K562 (cell line): ENCODE measurements around the gene SDS. TPM values are rescaled to one million over a fixed set of nuclear protein-coding genes. Genes with fewer than 3 reads are reported as not detected.

ENCODE experiments used
- ATAC-seq: fragments of 200-7000 bp; cut with Tn5 transposase; 3 replicates; pipeline ENCODE4 v1.9.1; 2020; ENCODE audit warnings: moderate library complexity
- BruUV-seq: library from RNA; stranded (reverse); fragments of 400-500 nt; replicated peaks from 2 replicates; lab custom pipeline; 2021; lab: Mats Ljungman, UMichigan
- CTCF ChIA-PET: fragments of 300-600 bp; formaldehyde crosslinking; extraction: SDS; loops from one replicate; lab custom pipeline; 2021; ENCODE audit warnings: low intra/inter-chr PET ratio; lab: Yijun Ruan, JAX
- POLR2A ChIA-PET: fragments of 300-600, 350-650 bp; sonication (Branson Sonifier 250); formaldehyde crosslinking; extraction: SDS; loops from one replicate; lab custom pipeline; 2021; ENCODE audit warnings: antibody characterized with exemption, inconsistent platforms; lab: Yijun Ruan, JAX
- DNase-seq, 4 experiments: peaks; one replicate each; pipeline versions ENCODE4 v3.0.0 to v3.0.0-alpha.2; 2011 to 2018; ENCODE audit warnings: low spot score in 3 of 4, mixed read lengths in 3 of 4; ENCODE audit errors: extremely low read depth in 1 of 4
- FAIRE-seq: peaks from 2 replicates; lab custom pipeline; 2011; peaks lifted over from hg19 to GRCh38; lab: Jason Lieb, UNC
- H2AFZ ChIP-seq: 2 replicates; pipeline ENCODE4 v1.6.0; 2011; ENCODE audit warnings: low read depth, low read length, control low read depth, inconsistent platforms
- H3K27ac ChIP-seq: fragments of 200-600 bp; 3 replicates; pipeline ENCODE4 v1.8.0; 2011; ENCODE audit warnings: low read depth, mild to moderate bottlenecking, control low read depth, inconsistent platforms, low read length, moderate library complexity, mixed read lengths; ENCODE audit errors: extremely low read depth
- H3K27me3 ChIP-seq, 2 experiments: fragments of 300-600 bp in 1 of 2; 2 replicates in 1 of 2; 3 replicates in 1 of 2; pipeline versions ENCODE4 v1.6.0 to v1.8.0; 2011; ENCODE audit warnings: inconsistent platforms in 2 of 2, low read length in 2 of 2, mild to moderate bottlenecking in 1 of 2, mixed read lengths in 1 of 2, moderate library complexity in 1 of 2; ENCODE audit not compliant: control insufficient read depth in 2 of 2, insufficient read depth in 2 of 2
- H3K36me3 ChIP-seq: fragments of 300-600 bp; 3 replicates; pipeline ENCODE4 v1.8.0; 2011; ENCODE audit warnings: mild to moderate bottlenecking, low read length, inconsistent platforms; ENCODE audit not compliant: control insufficient read depth, insufficient read depth
- H3K4me1 ChIP-seq, 2 experiments: fragments of 200-600 bp in 1 of 2; replicated peaks in 1 of 2; 2 replicates in 1 of 2; 3 replicates in 1 of 2; pipeline versions ENCODE4 v1.5.1 to v1.8.0; 2011; ENCODE audit warnings: inconsistent platforms in 2 of 2, low read length in 2 of 2, mild to moderate bottlenecking in 1 of 2, mixed read lengths in 1 of 2, moderate library complexity in 1 of 2; ENCODE audit not compliant: control insufficient read depth in 2 of 2, insufficient read depth in 2 of 2
- H3K4me2 ChIP-seq: 2 replicates; pipeline ENCODE4 v1.6.1; 2011; ENCODE audit warnings: low read length, control low read depth, inconsistent platforms, mixed read lengths; ENCODE audit not compliant: insufficient read depth
- H3K4me3 ChIP-seq: fragments of 200-600 bp; sonication (generic), shearing (Covaris generic); 2 replicates; pipeline ENCODE4 v1.5.1; 2016; ENCODE audit warnings: control low read depth, inconsistent platforms
- H3K79me2 ChIP-seq: fragments of 200-600 bp; 3 replicates; pipeline ENCODE4 v1.8.0; 2011; ENCODE audit warnings: low read length, inconsistent platforms; ENCODE audit not compliant: control insufficient read depth, insufficient read depth
- H3K9ac ChIP-seq, 2 experiments: 2 replicates each; pipeline versions ENCODE4 v1.6.0 to v1.6.1; 2011; ENCODE audit warnings: low read depth in 2 of 2, low read length in 2 of 2, control low read depth in 1 of 2, inconsistent platforms in 1 of 2, mild to moderate bottlenecking in 1 of 2, mixed read lengths in 1 of 2; ENCODE audit not compliant: insufficient read depth in 1 of 2
- H3K9me1 ChIP-seq: one replicate; pipeline ENCODE4 v1.6.0; 2011; ENCODE audit warnings: inconsistent platforms, mild to moderate bottlenecking, low read length, moderate library complexity; ENCODE audit not compliant: control insufficient read depth, insufficient read depth
- H3K9me3 ChIP-seq: replicated peaks from 2 replicates; pipeline ENCODE4 v1.5.1; 2011; ENCODE audit warnings: low read depth, low read length, inconsistent platforms; ENCODE audit not compliant: control insufficient read depth, insufficient read depth
- H4K20me1 ChIP-seq: replicated peaks from 2 replicates; pipeline ENCODE4 v1.6.1; 2011; ENCODE audit warnings: low read length, inconsistent platforms, mixed read lengths; ENCODE audit not compliant: control insufficient read depth, insufficient read depth
- CBFA2T3 ChIP-seq: fragments of 450-650 bp; IDR thresholded peaks from 2 replicates; pipeline ENCODE4 v1.6.1; 2017
- PCBP1 ChIP-seq: fragments of 200-400 bp; formaldehyde crosslinking; IDR thresholded peaks from 2 replicates; pipeline ENCODE4 v1.6.1; 2018; ENCODE audit warnings: mild to moderate bottlenecking, low read depth, low read length; ENCODE audit not compliant: poor library complexity, severe bottlenecking
- RBM25 ChIP-seq: fragments of 200-400 bp; formaldehyde crosslinking; IDR thresholded peaks from 2 replicates; pipeline ENCODE4 v1.6.1; 2018; ENCODE audit warnings: low read length, low read depth, moderate library complexity; ENCODE audit not compliant: severe bottlenecking
- ZNF79 ChIP-seq: fragments of 250-450 bp; sonication (Bioruptor Pico); IDR thresholded peaks from 2 replicates; pipeline ENCODE4 v1.4.0; 2020; ENCODE audit warnings: low read depth, mild to moderate bottlenecking, moderate library complexity
- WGBS: fragments of 100-300 bp; shearing (Covaris generic); methylation state at CpG from one replicate; pipeline ENCODE4 v1.1.6; 2016; ENCODE audit warnings: low coverage, mixed read lengths; ENCODE audit not compliant: insufficient coverage; ENCODE audit errors: missing lambda C conversion rate; 5-methylcytosine and 5-hydroxymethylcytosine counted together
- in situ Hi-C: fragments of 300-500 bp; cut with MboI; formaldehyde crosslinking; loops from 4 replicates; pipeline ENCODE4 v1.15.0; 2018; ENCODE audit warnings: inconsistent platforms, mixed read lengths
- intact Hi-C: fragments of 100-400 bp; cut with micrococcal nuclease; formaldehyde crosslinking; loops from 2 replicates; pipeline ENCODE4 v1.14.2; 2022
- polyA plus RNA-seq, 8 experiments: library from polyadenylated mRNA; depleted of rRNA in 4 of 8; stranded (reverse) in 5 of 8; unstranded in 3 of 8; fragments of >200 nt; fragmentation: Nextera tagmentation in 2 of 8; fragmentation: Illumina TruSeq in 1 of 8; extraction: Ambion mirVana in 2 of 8; extraction: Trizol in 1 of 8; gene quantifications; 2 replicates each; pipeline versions ENCODE4 v1.2.1 to v1.2.3, GENCODE V29; 2011 to 2014; ENCODE audit warnings: inconsistent platforms in 1 of 8, missing spikeins in 1 of 8
- total RNA-seq, 7 experiments: library from RNA; depleted of rRNA in 6 of 7; stranded (reverse); fragments of >200 nt in 6 of 7; fragmentation: Illumina TruSeq in 2 of 7; extraction: Trizol in 2 of 7; gene quantifications; 2 replicates each; pipeline versions ENCODE4 v1.2.1 to v1.2.3, GENCODE V29; 2011 to 2021; ENCODE audit warnings: low replicate concordance in 1 of 7

The SDS gene
- total and polyA plus RNA-seq, 9 of the 15 experiments (the other 6 are each of a cell fraction or from before 2014, with no cell fraction given): 0.07 to 1.1 (median 0.12) TPM; not detected in 1

DNA sequence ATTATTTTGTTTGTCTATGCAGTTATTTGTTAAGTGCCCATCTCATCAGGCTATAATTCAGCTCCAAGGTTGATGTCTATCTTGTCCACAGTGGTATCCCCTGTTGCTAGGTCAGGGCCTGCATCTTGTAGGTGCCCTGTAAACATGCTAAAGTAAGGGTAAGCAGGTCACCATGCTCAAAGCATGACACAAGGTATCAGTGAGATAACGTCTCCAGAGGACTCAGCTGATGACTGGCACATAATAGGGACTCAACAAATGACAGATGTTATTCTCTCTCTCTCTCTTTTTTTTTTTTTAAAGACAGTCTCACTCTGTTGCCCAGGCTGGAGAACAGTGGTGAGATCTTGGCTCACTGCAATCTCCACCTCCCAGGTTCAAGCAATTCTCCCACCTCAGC, 20.8 kb upstream of the SDS start:
- H3K4me1 ChIP-seq: peaks cover 28% of the 10 kb centered on the region in 2 experiments
- no peak overlapping the region for H3K9ac ChIP-seq
- no peaks in the 10 kb centered on the region for H4K20me1 ChIP-seq
- no TSS peak for BruUV-seq
- intact Hi-C loops: loop anchor here (2.0 kb wide), 1 partner anchor 228 kb away; no protein-coding TSS in a partner anchor
- ChIA-PET CTCF (interaction anchor here (1.1 to 1.5 kb wide), 2 partner anchors 112 kb away, joined by 3 to 7 read pairs; no protein-coding TSS in a partner anchor), POLR2A (interaction anchor here (1.3 kb wide), 1 partner anchor 114 kb away, joined by 3 read pairs; no protein-coding TSS in a partner anchor)
- no peaks in the 10 kb centered on the region for H3K27me3 ChIP-seq
- no peaks in the 10 kb centered on the region for H3K9me1 ChIP-seq
- no peak overlapping the region for H3K4me3 ChIP-seq
- peaks cover 13% of the 10 kb centered on the region for H3K79me2 ChIP-seq
- no peak overlapping the region for H2AFZ ChIP-seq
- FAIRE-seq (no peak), ATAC-seq (no peak), DNase-seq (no peak)
- in situ Hi-C loops: loop anchor here (25.0 kb wide), 1 partner anchor 237 kb away; the partner anchor contains the start of genes DDX54 and RITA1
- peaks cover 5% of the 10 kb centered on the region; the same call in 1 of the 3 replicates for H3K36me3 ChIP-seq
- TF ChIP-seq ZNF79 (CRISPR knock-in tag) (peak; percentile 87), CBFA2T3 (0 out of 2 replicates have a peak, but pooled peaks have one; percentile 16), PCBP1 (no peak), RBM25 (peak; percentile 20)
- H3K27ac ChIP-seq: no peak overlapping the region
- H3K4me2 ChIP-seq: no peak overlapping the region
- 85% methylated on average over 1 of the region's 1 CpG for WGBS
- no peaks in the 10 kb centered on the region; the same call in 1 of the 2 replicates for H3K9me3 ChIP-seq
